ENCODE data around the gene PTPA. TPM values are rescaled to one million over a fixed set of nuclear protein-coding genes. Genes with fewer than 3 reads are reported as not detected.
A peak's percentile ranks its signal among the peaks of the same experiment; 100 is the strongest.

The PTPA gene
- total RNA-seq: 57.9 TPM

DNA sequence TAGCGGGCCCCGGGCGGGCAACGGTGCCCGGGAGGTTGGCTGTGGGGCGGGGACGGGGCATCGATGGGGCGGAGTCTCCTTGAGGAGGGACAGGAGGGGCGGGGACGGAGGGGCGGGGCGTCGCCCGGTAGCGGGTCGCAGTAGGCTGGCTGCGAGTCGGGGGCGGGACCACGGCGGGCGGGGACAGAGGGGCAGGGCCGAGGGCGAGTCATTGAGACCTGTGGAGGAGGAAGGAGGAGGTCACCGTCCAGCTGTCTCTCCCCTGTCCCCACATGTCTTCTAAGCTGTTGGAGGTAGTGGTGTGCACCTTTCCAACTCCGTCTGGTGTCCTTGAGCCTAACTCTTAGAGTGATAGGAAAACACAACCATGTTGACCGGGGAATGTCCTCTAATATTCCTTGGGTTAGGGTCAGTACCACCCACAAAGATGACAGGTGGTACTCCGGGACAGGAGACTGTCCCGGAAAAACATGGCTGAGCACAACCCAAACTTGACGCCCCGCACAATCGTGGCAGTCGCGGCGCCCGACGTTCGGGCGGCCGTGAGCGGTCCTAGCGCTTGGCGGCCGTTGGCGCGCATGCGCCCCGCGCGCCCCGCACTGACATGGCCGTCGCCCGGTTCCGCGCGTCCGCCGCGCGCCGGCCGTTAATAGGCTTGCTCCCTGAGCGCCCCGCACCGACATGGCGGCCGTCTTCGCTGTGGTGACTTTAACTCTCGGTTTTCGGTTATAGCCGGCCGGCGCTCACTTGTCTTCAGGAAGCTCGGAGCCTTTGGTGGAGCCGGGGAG lies at the start of gene PTPA, which contains the start of gene CRAT:
PTPA (plus strand) TSS at position 676 of the 788 bp plus-strand sequence. CDS start 186 bp downstream, outside the sequence.
CRAT (minus strand) TSS at position 54 of the 788 bp plus-strand sequence. CDS start 284 bp downstream, outside the sequence.
- peak; percentile 97 for DNase-seq

DNA sequence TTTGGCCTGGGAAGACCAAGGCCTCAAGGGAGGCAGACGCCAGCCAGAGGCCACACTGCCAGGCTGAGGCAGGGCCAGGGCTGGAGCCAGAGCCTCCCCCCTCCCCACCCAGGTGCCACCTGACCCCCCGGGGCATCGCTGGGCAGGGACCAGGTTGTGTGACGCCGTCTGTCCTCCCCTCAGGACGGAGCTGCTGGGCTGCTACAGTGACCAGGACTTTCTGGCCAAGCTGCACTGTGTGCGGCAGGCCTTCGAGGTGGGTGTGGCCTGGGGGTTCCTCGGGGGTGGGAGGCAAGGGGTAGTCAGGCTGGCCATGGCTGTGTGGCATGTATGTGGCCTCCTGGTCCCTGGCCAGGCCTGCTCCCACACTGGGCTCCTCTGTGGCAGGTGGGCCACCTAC lies 48.2 kb upstream of the PTPA start:
- DNase-seq: no peak

DNA sequence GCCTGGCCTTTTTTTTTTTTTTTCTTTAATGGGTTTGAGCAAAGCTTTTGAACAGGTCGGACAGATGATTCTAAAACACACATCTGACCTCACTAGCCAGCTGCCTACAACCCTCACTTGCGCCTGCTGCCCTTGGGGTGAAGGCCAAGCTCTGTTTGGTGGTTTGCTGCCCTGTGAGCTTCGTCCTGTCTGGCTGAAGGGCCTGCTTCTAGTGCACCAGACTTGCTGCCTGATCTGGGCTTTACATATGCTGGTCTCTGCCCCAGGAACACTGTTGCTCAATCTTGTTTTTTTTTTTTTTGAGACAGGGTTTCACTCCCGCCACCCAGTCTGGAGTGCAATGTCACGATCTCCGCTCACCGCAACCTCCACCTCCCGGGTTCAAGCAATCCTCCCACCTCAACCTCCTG lies 46.7 kb upstream of the PTPA start:
- DNase-seq: no peak

DNA sequence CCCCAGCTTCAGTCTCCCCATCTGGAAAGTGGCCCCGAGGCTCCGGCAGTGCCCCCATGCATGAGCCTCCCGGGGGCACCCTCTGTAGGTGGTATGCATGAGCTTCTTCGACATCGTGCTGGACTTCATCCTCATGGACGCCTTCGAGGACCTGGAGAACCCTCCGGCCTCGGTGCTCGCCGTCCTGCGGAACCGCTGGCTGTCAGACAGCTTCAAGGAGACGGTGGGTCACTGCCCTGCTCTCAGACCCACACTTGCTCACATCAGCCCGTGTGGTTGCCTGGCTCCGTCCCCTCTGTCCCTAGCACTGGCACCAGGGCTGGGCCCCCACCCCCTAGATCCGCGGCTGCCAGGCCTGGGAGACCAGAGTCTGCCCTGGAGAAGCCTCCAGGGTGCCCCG lies 43.1 kb upstream of the PTPA start:
- DNase-seq: no peak

DNA sequence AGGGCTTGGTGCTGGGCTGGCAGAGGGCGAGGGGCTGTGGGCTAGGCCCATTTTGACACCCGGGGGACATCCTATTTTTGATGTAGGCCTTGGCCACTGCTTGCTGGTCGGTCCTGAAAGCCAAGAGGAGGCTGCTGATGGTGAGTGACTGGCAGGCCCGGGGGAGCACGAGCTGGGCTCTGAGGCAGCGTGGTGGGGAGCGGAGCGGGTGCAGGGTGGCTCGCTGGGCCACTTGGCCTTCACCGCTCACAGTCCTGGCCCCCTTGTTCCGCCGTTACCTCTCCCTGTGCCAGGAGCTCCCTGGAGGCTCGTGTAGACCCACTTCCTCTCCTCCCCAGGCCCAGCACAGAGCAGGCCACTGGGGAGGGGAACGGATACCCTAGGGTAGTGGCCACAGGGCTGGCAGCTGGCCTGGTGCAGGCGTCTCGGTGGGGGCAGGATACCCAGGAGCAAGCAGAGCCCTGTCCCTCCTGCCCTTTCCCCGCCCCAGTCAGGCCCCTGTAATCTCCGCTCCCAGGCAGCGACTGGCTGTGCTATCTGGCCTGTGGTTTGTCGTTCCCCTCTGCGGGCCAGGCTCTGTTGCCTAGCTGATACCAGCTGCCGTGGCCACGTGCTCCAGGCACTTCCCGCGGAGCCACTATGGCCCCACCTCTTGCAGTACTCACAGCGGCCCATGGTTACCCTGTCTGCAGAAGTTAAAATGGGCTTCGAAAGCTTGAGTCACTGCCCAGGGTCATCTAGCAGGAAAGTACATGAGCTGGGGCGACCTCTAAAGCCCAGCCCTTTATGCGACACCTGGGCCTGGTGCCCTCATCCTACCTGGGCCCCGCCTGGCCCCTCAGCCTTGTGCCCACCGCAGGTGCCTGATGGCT lies 42.0 kb upstream of the PTPA start:
- peak; percentile 18 for DNase-seq

DNA sequence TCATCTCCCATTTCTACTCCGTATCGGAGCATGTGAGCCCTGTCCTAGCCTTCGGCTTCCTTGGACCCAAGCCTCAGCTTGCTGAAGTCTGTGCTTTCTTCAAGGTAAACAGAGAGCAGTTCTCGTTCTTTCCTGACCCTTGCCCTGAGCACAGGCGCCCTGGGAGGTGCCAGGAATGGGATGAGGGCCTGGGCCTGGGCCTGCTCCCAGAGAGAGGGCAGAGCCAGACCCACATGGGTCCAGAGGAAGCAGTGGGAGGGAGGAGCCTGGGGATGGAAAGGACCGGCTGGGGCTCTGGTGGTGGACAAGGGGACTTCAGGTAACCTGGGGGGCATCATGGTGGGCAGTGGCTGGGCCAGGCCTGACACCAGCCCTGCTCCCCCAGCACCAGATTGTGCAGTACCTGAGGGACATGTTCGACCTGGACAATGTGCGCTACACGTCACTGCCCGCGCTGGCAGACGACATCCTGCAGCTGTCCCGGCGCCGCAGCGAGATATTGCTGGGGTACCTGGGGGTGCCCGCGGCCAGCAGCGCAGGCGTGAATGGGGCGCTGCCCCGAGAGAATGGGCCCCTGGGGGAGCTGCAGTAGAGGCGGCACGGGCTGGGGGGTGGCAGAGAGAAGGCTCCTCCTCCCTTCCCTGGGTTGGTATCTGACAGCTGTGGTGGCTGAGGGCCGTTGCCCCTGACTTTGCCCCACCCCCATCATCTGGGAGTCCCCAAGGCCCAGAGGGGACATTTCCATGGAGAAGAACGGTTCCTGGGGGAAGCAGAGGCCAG lies 41.2 kb upstream of the PTPA start:
- no peak for DNase-seq

DNA sequence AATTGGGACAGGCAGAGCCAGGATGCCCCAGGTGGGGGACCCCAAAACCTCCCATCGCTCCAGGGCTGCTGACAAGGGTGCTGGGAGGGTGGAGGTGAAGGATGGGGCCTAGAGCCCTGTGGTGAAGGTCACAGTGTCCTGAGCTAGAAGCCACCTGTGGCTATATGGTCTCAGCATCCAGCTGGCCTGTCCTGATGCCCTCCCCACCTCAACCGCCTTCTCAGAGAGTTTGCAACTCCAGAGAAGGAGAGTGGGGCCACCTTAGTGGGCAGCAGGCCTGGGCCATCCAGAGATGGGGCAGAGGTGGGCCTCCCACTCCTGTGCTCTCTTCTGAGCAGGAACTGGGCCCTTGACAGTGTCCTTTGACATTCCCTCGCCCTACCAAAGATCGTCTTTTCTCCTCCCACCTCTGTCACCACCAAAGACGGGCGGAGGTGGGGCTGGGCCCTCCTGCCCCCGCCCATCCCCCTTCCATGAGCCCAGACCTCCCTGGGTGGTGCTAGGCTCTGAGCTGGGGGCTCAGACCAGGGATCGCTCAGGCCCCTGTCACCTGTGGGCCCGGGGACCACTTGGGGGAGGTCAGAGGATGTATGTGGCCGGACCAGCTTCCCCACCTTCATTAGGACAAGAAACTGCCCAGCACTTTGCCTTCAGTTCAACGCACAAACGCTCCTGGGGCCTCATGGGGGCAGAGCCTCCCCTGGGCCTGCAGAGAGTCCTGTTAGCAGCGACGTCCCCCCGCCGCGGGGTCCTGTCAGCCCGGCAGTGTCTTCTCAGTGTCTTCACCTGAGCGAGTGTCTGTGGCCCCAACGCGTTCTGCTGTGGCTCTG lies 40.3 kb upstream of the PTPA start:
- DNase-seq: no peak

DNA sequence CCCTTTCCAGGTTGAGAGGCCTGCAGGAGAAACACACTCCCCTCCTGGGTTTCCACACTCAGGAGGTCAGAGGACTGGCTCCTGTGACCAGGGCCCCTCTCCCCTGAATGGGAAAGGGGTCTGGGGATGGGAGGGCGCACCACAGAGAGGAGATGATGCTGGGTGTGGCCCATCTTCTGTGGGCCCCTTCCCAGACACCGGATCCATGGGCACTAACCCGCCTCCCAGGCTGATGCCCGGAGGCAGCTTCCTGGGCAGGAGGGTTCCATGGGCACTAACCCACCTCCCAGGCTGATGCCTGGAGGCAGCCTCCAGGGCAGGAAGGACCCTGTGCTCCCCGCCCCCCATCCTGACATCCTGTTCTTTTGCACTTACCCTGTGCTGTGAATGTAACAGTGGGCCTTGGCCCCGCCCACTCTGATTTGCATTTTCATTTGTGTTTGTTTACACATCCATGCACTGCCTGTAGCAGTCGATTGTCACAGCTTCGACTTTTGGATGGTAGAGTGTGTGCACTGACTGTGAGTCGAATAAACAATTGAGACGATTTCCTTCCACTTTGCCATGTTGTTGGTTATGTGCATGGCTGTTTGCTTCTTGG lies 39.6 kb upstream of the PTPA start:
- DNase-seq: no peak

DNA sequence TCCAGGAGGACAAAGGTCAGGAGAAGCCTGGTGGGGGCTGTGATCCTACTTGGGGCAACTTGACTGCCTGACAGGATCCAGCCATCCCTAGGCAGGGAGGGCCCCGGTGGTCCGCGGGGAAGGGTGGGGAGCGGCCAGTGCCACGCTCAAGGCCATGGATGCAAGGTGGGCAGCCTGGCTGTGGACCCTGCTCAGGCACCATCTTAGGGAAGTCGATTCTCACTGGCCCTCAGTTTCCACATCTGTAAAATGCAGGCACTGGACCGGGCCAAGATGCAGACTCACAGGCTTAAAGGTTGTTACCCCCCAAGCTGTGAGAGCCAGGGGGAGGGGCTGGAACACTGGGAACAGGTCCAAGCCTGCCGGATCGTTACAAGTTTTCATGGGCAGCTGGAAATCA lies 39.0 kb upstream of the PTPA start:
- DNase-seq: no peak

DNA sequence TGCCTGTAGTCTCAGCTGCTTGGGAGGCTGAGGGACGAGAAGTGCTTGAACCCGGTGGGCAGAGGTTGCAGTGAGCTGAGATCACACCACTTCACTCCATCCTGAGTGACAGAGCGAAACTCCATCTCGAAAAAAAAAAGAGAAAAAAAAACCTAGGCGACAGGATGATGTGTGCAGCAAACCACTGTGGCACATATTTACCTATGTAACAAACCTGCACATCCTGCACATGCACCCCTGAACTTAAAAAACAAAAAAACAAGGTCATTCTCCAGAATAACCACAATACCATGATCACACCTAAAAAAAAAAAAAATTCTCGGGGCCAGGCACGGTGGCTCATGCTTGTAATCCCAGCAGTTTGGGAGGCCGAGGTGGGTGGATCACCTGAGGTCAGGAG lies 37.8 kb upstream of the PTPA start:
- no peak for DNase-seq

DNA sequence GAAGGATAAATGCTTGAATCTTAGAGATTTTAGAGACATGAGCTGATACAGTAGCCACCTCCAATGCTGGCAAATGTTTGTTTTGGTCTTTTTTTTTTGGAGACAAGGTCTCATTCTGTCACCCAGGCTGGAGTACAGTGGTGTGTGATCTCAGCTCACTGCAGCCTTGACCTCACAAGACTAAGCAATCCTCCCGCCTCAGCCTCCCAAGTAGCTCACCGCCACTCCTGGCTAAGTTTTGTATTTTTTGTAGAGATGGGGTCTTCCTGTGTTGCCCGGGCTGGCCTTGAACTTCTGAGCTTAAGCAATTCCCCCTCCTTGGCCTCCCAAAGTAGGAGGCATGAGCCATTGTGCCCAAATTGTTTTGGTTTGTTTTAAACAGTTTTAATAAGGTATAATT lies 37.1 kb upstream of the PTPA start:
- DNase-seq: no peak

DNA sequence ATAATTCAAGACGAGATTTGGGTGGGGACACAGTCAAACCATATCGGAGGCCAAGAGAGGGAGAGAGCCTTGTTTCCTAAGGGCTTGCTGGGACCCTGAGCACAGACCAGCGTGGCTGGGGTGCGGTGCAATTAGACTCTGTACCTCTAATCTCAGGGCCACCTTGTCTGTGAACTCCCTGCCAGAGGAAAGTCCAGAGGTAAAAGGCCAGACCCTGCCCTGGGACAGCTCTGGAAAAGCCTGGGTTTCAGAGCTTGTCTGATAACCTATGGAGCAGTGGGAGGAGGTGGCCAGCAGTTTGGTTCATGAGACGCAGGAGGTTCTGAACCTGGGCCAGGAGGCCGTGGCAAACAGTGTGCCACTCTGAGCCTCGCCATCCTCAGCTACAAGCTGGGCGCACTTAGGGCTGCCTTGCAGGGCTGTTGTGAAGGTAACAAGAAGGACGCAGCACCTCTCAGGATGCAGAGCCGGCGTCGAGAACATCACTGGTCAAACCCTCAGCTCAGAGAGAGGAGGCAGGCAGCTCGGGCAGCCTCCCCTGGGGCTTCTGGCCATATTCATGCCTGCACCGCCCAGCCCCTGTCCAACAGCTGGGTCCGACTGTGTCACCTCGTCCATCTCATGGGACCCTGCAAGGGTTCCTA lies 35.1 kb upstream of the PTPA start:
- no peak for DNase-seq

DNA sequence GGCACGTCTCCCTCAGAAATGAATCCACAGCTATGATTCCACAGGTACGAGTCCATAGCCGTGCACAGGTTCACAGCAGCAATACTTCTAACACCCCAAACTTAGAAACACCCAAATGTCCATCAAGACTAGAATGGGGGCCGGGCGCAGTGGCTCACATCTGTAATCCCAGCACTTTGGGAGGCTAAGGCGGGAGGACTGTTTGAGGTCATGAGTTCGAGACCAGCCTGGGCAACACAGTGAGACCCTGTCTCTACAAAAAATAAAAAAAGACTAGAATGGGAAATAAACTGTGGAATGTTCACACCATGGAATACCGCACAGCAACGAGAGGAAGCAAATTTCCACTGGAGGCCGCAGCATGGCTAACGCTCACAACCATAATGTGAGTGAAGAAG lies 34.6 kb upstream of the PTPA start:
- no peak for DNase-seq

DNA sequence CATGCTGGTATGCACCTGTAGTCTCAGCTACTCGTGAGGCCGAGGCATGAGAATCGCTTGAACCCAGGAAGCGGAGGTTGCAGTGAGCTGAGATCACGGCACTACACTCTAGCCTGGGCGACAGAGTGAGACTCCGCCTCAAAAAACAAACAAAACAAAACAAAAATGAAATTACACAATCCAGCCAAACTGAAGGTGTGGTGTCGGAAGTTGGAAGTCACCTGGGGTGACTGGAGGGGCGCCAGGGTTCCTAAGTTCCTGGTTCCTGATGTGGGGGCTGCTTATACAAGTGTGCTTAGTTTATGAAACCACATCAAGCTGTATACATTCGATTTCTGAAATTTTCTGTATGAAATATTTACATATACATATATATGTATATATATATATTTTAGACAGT lies 34.0 kb upstream of the PTPA start:
- DNase-seq: no peak

DNA sequence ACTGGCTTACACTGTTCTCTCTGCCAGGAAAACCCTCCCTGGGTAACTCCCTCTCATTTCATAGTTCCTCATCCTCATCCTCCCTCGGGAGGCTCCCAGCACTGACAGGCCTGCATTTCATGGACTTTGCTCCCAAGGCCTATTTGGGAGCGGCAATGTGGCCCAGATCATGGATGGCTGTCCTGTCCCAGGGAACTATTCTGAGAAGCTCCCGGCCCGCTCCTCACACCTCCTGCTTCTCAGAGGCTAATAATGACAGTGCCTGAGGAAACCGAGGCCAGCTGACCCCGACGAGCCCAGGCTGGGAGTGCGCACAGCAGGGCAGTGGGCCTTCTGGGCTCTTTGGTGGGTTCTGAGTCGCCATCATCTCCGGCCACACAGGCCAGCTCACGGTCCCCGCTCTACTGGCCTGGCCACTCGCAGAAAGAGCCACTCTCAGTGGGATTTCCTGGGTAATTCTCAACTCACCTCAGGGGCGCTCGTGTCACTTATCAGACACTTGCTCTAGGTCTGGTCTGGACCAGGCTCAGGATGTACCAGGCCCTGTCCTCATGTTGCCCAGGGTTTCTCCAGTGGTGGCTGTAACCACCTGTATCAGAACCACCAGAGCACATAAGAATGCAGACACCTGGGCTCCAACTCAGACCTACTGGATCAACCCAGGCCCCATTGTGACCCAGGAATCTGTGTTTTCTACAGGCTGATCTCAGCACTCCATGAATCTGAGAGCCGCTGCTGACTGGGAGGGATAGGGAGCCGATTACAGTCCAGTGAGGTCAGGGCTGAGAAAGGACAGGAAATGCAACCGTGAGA lies 32.3 kb upstream of the PTPA start:
- no peak for DNase-seq

DNA sequence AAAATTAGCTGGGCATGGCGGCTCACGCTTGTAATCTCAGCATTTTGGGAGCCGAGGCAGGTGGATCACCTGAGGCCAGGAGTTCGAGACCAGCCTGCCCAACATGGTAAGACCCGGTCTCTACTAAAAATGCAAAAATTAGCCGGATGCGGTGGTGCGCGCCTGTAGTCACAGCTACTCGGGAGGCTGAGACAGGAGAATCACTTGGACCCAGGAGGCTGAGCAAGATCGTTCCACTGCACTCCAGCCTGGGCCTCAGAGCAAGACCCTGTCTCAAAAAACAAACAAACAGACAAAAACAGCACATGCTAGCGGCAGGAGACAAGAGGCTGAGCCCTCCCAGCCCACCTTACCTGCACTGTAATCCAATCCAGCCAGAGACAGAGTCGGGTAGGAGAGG lies 31.4 kb upstream of the PTPA start:
- no peak for DNase-seq

DNA sequence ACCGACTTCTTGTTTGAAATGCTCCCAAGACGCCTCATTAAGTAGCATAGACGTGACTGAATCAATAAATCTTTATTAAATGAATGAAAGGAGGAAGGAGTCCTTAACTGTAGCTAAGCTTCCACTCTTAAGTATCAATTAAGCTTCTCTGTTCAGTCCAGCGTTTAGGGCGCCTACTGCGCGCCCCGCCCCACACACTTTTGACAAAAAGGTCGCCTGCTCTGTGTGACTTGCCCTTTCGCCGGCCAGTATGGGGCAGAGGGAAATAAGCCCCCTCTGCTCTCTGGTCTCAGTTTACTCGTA lies 31.0 kb upstream of the PTPA start:
- no peak for DNase-seq

DNA sequence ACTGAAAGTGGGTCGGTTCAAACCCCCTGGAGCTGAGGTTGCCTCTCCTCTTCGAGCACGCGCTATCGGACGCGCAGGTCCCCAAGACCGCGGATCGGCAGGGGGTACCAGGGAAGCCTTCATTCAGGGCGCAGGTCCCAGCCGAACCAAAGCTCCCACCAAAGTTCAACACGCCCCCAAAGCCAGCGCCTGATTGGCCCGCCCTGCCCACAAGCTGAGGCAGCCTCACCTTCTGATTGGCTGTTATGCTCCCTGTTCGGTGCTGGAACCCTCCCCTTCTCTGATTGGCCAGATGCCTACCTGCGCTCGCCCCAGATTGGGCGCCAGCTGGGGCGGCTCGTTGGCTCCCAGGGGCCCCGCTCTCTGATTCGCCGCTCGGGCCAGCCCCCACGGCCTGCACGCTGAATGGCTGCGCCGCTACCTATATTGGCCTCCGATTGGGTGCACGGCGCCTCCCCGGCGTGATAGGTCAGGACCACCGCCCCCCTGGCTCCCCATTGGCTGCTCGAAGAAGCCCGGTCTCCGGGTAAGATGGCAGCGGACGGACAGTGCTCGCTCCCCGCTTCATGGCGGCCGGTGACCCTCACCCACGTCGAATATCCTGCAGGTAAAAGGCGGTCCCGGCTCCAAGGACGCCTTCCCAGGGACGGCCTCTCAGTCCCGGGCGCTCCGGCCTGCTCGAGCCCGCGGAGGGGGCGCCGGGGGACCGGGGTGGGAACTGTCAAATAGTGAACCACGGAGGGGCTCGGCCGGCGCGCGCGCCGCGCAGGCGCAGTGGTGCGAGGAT lies 30.4 kb upstream of the PTPA start, which contains the start of gene DOLPP1:
DOLPP1 (plus strand) TSS at position 511 of the 787 bp plus-strand sequence; CDS start at position 532, 21 bp downstream.
- DNase-seq: peak; percentile 97

DNA sequence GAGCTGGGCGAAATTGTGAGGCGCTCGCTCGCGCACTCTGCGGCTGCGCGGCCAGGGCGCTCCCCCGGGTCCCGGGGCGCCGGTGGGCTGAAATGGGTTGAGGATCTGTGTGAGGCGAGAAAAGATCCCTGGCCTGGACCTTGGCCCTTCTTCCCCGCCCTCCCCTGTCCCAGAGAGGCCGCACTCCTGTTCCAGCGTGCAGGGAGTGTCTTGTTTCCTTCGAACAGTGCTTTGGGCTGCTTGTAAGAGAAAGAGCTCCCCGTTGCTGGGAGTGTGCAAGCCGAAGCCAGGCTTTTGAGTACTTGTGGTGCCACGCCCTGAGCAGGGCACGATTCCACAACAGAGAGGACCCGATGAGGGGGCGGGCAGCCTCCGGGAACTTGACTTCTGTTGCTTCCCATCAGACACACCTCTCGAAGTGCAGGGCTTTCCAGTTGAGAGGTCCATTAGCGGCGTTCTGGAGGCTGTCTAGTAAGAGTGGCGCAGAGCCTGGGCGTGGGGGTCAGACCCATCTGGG lies 29.8 kb upstream of the PTPA start:
- no peak for DNase-seq
